ENCODE results near the gene TOM1L2. TPM values are rescaled to one million over a fixed set of nuclear protein-coding genes. Genes with fewer than 3 reads are reported as not detected.
A peak's percentile ranks its signal among the peaks of the same experiment; 100 is the strongest.

Gene TOM1L2
- polyA plus RNA-seq, 1 experiment, result 25.5 TPM

GRCh38 chr17:17924131-17924856 is 47.9 kb downstream of the TOM1L2 start:
- no peak for DNase-seq (ENCODE audit: low read depth, low spot score)
- no peak for TF ChIP-seq CTCF (IDR thresholded peaks at IDR 0.05; ENCODE audit: low read depth, low read length)
- ChIA-PET POLR2A (no interaction called here), CTCF (interaction anchor here (0.6 kb wide), 1 partner anchor 39 kb away, joined by 4 read pairs; no protein-coding TSS in a partner anchor)
- H3K27me3 ChIP-seq (ENCODE audit: control insufficient read depth, insufficient read depth, low read length), result no peaks in the 10 kb centered on the region
- H3K27ac ChIP-seq (ENCODE audit: low read depth, low read length), result no peak overlapping the region
- H3K9me3 ChIP-seq (ENCODE audit: control insufficient read depth, insufficient read depth, low read length), result no peaks in the 10 kb centered on the region
- no peak overlapping the region for H3K4me3 ChIP-seq (ENCODE audit: low read depth, low read length)

GRCh38 chr17:17922070-17922614 is 50.1 kb downstream of the TOM1L2 start:
- Histone ChIP-seq H3K9me3 (ENCODE audit: control insufficient read depth, insufficient read depth, low read length) (no peaks in the 10 kb centered on the region), H3K27ac (ENCODE audit: low read depth, low read length) (peak overlapping the region; percentile 92), H3K4me3 (ENCODE audit: low read depth, low read length) (no peak overlapping the region), H3K27me3 (ENCODE audit: control insufficient read depth, insufficient read depth, low read length) (no peaks in the 10 kb centered on the region)
- TF ChIP-seq CTCF (IDR thresholded peaks at IDR 0.05; ENCODE audit: low read depth, low read length), result no peak
- DNase-seq (ENCODE audit: low read depth, low spot score), result no peak
- CTCF ChIA-PET, result interaction anchor here (1.0 to 1.8 kb wide), 4 partner anchors 14 to 112 kb away, joined by 3 to 13 read pairs (median 6); no protein-coding TSS in a partner anchor
- POLR2A ChIA-PET, result interaction anchor here (0.9 to 1.6 kb wide), 3 partner anchors 13 to 50 kb away, joined by 5 to 7 read pairs (median 5); partner anchors contain the start of genes DRC3 and TOM1L2

GRCh38 chr17:17921192-17922069 is 50.8 kb downstream of the TOM1L2 start:
- H3K27ac ChIP-seq (ENCODE audit: low read depth, low read length), result peak overlapping the region; percentile 92
- peak; percentile 81 for DNase-seq (ENCODE audit: low read depth, low spot score)
- CTCF ChIA-PET, result interaction anchor here (0.6 to 1.8 kb wide), 6 partner anchors 14 to 425 kb away, joined by 3 to 13 read pairs (median 5); partner anchors contain the start of gene RASD1
- H3K9me3 ChIP-seq (ENCODE audit: control insufficient read depth, insufficient read depth, low read length), result no peaks in the 10 kb centered on the region
- POLR2A ChIA-PET, result interaction anchor here (0.6 to 1.6 kb wide), 6 partner anchors 14 to 684 kb away, joined by 3 to 7 read pairs (median 4); partner anchors contain the start of genes DRC3, FLCN and TOM1L2
- H3K27me3 ChIP-seq (ENCODE audit: control insufficient read depth, insufficient read depth, low read length), result no peaks in the 10 kb centered on the region
- H3K4me3 ChIP-seq (ENCODE audit: low read depth, low read length), result no peak overlapping the region
- no peak for TF ChIP-seq CTCF (IDR thresholded peaks at IDR 0.05; ENCODE audit: low read depth, low read length)

- peak; percentile 39 for DNase-seq (ENCODE audit: low read depth, low spot score)
Measured at GRCh38 chr17:17919169-17920107, 52.8 kb downstream of the TOM1L2 start.

More at GRCh38 chr17:17919169-17920107, 52.8 kb downstream of the TOM1L2 start:
- TF ChIP-seq CTCF (IDR thresholded peaks at IDR 0.05; ENCODE audit: low read depth, low read length), result peak; percentile 89
- H3K4me3 ChIP-seq (ENCODE audit: low read depth, low read length), result no peak overlapping the region
- H3K27ac ChIP-seq (ENCODE audit: low read depth, low read length), result peak overlapping the region; percentile 21
- H3K9me3 ChIP-seq (ENCODE audit: control insufficient read depth, insufficient read depth, low read length), result no peaks in the 10 kb centered on the region
- ChIA-PET POLR2A (interaction anchor here (0.7 kb wide), 1 partner anchor 53 kb away, joined by 4 read pairs; the partner anchor contains the start of genes DRC3 and TOM1L2), CTCF (interaction anchor here (0.6 to 2.1 kb wide), 30 partner anchors 9 to 239 kb away, joined by 3 to 16 read pairs (median 4); partner anchors contain the start of genes ATPAF2, GID4, RAI1 and SREBF1)
- no peaks in the 10 kb centered on the region for H3K27me3 ChIP-seq (ENCODE audit: control insufficient read depth, insufficient read depth, low read length)

Data from AG04450 (cell line).